ENCODE data around the gene CHN2. TPM values are rescaled to one million over a fixed set of nuclear protein-coding genes. Genes with fewer than 3 reads are reported as not detected.

CHN2 gene
- total RNA-seq, 4 donors from 2014 or later: 7.6 to 25.9 (median 17.8) TPM

GRCh38 chr7:29391262-29391661 is 196.7 kb downstream of the CHN2 start:
- TF ChIP-seq CTCF (IDR thresholded peaks at IDR 0.05): no peak
- ATAC-seq (ENCODE audit: low FRiP score) (no peak), DNase-seq (ENCODE audit: low spot score) (no peak)

GRCh38 chr7:29394321-29394720 is 199.7 kb downstream of the CHN2 start:
- no peak for TF ChIP-seq CTCF (IDR thresholded peaks at IDR 0.05)
- no peak for DNase-seq (ENCODE audit: low spot score)
- ATAC-seq (ENCODE audit: low FRiP score): no peak

- no peak for TF ChIP-seq CTCF (IDR thresholded peaks at IDR 0.05)
- ATAC-seq (ENCODE audit: low FRiP score) (no peak), DNase-seq (ENCODE audit: low spot score) (no peak)
These were observed 202.0 kb downstream of the CHN2 start for GRCh38 chr7:29396563-29396962.

- no peak for ATAC-seq (ENCODE audit: low FRiP score)
- no peak for TF ChIP-seq CTCF (IDR thresholded peaks at IDR 0.05)
- no peak for DNase-seq (ENCODE audit: low spot score)
These were observed 202.8 kb downstream of the CHN2 start for GRCh38 chr7:29397398-29397797.

- DNase-seq (ENCODE audit: low spot score) (no peak), ATAC-seq (ENCODE audit: low FRiP score) (no peak)
- no peak for TF ChIP-seq CTCF (IDR thresholded peaks at IDR 0.05)
These were observed 203.4 kb downstream of the CHN2 start for GRCh38 chr7:29398011-29398410.

- DNase-seq (ENCODE audit: low spot score) (no peak), ATAC-seq (ENCODE audit: low FRiP score) (no peak)
- no peak for TF ChIP-seq CTCF (IDR thresholded peaks at IDR 0.05)
These were observed 205.9 kb downstream of the CHN2 start for GRCh38 chr7:29400437-29400836.

- DNase-seq (ENCODE audit: low spot score): no peak
- no peak for ATAC-seq (ENCODE audit: low FRiP score)
- TF ChIP-seq CTCF (IDR thresholded peaks at IDR 0.05): no peak
These were observed 207.2 kb downstream of the CHN2 start for GRCh38 chr7:29401769-29402168.

Measured in omental fat pad (tissue), 4 donors.